NCI-H446 (cell line): Measurements from ENCODE around the gene RET.

Experiments
- DNase-seq, 2 experiments: peaks; one replicate each; lab custom pipeline; 2025; lab: John Stamatoyannopoulos, UW

RET gene

GRCh38 chr10:43108951-43109350 is 32.1 kb downstream of the RET start:
- DNase-seq = no peak

- DNase-seq = no peak
Observed at GRCh38 chr10:43109671-43110249, 32.9 kb downstream of the RET start.

- no peak for DNase-seq
Observed at GRCh38 chr10:43110338-43111071, 33.6 kb downstream of the RET start.

- no peak for DNase-seq
Observed at GRCh38 chr10:43111101-43111500, 34.2 kb downstream of the RET start.

- no peak for DNase-seq
Observed at GRCh38 chr10:43111921-43112607, 35.2 kb downstream of the RET start.

DNA sequence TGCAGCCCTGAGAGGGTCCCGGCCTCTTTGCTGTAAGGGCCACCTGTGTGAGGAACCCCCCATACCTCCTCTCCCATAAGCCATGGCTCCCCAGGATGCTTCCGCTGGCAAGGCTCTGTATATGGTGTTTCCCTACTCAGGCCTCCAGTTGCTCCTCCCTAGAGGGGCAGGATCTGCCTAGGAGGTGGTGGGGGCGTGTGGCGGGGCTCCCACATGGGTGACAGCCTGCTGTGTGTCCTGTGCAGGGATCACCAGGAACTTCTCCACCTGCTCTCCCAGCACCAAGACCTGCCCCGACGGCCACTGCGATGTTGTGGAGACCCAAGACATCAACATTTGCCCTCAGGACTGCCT is 35.7 kb downstream of the RET start:
- no peak for DNase-seq

- DNase-seq = no peak
Observed at GRCh38 chr10:43113201-43114087, 36.6 kb downstream of the RET start.

DNA sequence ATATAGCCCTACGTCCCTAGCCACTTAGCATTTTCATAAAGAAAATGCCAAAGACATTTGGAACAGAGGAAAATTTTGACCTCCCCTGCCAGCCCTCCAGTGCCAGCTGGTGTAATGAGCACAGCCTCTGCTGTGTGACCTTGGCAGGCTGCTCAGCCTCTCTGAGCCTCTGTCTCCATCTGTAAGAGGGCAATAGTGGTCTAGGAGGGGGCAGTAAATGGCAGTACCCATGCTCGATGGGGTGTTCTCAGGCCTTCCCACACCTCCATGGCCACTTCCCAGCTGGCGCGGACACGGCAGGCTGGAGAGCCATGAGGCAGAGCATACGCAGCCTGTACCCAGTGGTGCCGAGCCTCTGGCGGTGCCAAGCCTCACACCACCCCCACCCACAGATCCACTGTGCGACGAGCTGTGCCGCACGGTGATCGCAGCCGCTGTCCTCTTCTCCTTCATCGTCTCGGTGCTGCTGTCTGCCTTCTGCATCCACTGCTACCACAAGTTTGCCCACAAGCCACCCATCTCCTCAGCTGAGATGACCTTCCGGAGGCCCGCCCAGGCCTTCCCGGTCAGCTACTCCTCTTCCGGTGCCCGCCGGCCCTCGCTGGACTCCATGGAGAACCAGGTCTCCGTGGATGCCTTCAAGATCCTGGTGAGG is 37.3 kb downstream of the RET start:
- DNase-seq = no peak

- DNase-seq = no peak
Observed at GRCh38 chr10:43114743-43115611, 38.1 kb downstream of the RET start.

GRCh38 chr10:43115881-43116595 is 39.2 kb downstream of the RET start:
- no peak for DNase-seq

GRCh38 chr10:43116596-43116995 is 39.7 kb downstream of the RET start:
- no peak for DNase-seq

DNA sequence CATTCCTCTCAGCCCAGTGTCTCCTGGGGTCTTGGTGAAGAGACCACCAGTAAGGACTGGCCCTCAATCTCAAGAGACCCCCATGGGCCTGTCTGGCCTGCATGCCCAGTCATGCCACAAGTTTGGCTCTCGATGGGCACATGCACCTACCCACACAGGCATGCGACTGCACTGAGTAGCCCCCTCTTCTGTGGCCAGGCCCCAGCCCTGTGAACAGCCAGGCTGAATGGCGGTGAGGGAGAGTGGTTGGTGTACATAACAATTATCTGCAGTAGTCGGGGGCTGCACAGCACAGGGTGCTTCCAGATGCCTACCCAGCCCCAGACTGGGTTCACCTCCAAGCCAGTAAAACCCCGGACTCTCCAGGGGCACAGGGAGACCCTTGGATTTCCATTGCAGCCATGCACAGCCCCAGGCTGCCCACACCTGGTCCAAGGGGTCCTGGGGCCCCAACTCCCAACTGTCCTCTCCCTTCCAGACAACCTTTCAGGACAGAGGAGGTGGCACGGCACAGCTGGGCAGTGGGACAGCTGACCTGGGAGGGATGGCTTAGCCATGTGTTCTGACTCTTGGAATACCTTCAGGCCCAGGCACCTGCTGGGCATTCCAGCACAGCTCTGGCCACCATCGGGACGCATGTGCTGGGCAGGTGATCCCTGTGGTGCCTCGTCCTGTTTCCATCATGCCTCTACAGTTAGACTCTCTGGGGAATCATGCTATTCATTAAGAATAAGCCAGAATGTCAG is 40.3 kb downstream of the RET start:
- no peak for DNase-seq

DNA sequence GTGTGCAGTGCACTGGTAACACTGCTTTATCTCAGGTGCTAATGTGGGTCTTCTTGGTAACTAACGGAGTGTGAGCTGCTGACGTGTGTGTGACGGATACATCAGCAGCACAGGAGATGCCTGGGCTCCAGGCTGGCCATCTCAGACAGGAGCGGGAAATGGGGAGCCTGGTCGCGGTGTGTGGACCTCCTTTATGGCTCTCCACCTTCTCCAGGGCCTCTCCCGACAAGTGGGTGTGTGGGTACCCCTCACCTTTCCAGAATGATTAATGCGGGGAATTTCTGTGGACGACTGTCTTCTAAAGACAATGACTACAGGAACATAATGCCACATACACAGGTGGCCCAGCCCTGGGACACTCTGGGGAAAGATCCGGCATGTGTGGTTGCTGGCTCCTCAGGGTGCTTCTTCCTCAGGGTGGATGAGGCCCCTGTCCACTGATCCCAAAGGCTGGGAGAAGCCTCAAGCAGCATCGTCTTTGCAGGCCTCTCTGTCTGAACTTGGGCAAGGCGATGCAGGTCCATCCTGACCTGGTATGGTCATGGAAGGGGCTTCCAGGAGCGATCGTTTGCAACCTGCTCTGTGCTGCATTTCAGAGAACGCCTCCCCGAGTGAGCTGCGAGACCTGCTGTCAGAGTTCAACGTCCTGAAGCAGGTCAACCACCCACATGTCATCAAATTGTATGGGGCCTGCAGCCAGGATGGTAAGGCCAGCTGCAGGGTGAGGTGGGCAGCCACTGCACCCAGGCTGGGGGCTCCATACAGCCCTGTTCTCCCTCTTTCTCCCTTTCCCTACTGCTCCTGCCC is 41.1 kb downstream of the RET start:
- no peak for DNase-seq

GRCh38 chr10:43118631-43119415 is 42.0 kb downstream of the RET start:
- DNase-seq = no peak

GRCh38 chr10:43119416-43120115 is 42.7 kb downstream of the RET start:
- no peak for DNase-seq

GRCh38 chr10:43120116-43120928 is 43.5 kb downstream of the RET start:
- no peak for DNase-seq
